Lower leg skin (tissue), 4 donors: ENCODE data around the gene KATNA1. TPM values are rescaled to one million over a fixed set of nuclear protein-coding genes. Genes with fewer than 3 reads are reported as not detected.

Source experiments
- DNase-seq, 2 donors: peaks; one replicate each; pipeline ENCODE4 v3.0.0-alpha.2; 2019; ENCODE audit warnings: low spot score in 2 of 2
- H3K4me3 ChIP-seq: fragments of 200-600 bp; sonication (generic); 2 replicates; pipeline ENCODE4 v1.5.1; 2017; ENCODE audit warnings: mild to moderate bottlenecking, low read depth; ENCODE audit not compliant: poor library complexity, severe bottlenecking
- CTCF ChIP-seq, 3 donors: fragments of 450-650 bp; IDR thresholded peaks; one replicate each; pipeline ENCODE4 v1.5.1; 2016; ENCODE audit warnings: antibody characterized with exemption in 3 of 3, mild to moderate bottlenecking in 3 of 3, moderate library complexity in 2 of 3
- POLR2A ChIP-seq, 2 donors: fragments of 450-650 bp; IDR thresholded peaks; one replicate each; pipeline ENCODE4 v1.6.1; 2016 to 2017; ENCODE audit warnings: antibody characterized with exemption in 2 of 2, mild to moderate bottlenecking in 1 of 2, moderate library complexity in 1 of 2
- WGBS, 2 donors: methylation state at CpG; one replicate each; pipeline ENCODE4 v1.1.5; 2018; 5-methylcytosine and 5-hydroxymethylcytosine counted together
- intact Hi-C: fragments of 100-400 bp; cut with DNase I; formaldehyde crosslinking; loops from one replicate; pipeline ENCODE4 v1.15.0; 2023; ENCODE audit warnings: low total_unique reads
- total RNA-seq, 4 donors: library from RNA; depleted of rRNA; stranded (reverse); fragments of >200 nt; gene quantifications; one replicate each; pipeline ENCODE4 v1.1.0, GENCODE V29; 2016

The KATNA1 gene
- total RNA-seq, 4 donors from 2014 or later, result 19.2 to 25.7 (median 23.3) TPM

DNA sequence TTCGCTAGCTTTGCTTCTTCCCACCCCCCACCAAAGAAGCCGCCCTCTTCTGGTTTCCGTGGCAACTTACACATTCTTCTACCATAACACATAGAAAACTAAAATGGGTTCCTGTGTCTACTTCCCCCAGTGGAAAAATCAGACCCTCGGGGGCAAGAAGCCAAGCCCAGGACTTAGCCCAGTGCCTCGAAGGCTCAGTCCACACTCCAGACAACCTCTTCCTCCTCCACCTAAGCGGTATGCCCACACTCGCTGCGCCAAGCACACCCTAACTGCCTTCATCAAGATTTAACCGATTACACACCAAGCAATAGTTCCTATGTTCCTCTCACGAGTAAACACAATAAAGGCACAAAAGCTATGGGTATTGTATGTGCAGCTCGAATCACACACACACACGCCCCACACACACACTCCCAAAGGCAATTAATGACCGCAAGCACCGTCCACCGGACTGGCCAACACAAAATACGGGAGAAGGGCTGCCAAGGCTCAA lies 103.2 kb downstream of the KATNA1 start:
- WGBS, 2 donors, result 0% methylated on average over 16 of the region's 16 CpGs
- DNase-seq, result peak in 1 of 2 donors; percentile 42
- peak overlapping the region; percentile 98 for H3K4me3 ChIP-seq
- intact Hi-C loops, result no loop called here
- TF ChIP-seq CTCF (IDR thresholded peaks at IDR 0.05) (no peak), POLR2A (IDR thresholded peaks at IDR 0.05) (no peak)

Other genes with a start within 250 kb of the KATNA1 start
- gene SUMO4, start 248.5 kb downstream of the KATNA1 start, total RNA-seq, result 1 to 10 TPM in 1 of 4 donors, under 1 TPM in 3; 0.25 to 1.8 (median 0.58) TPM
- gene ZC3H12D, start 163.7 kb downstream of the KATNA1 start, total RNA-seq, result 1 to 10 TPM in 2 of 4 donors, under 1 TPM in 2; 0.42 to 2.2 (median 0.92) TPM
- 10 to 100 TPM; 17.8 to 28.1 (median 24.0) TPM for gene PPIL4, start 102.7 kb downstream of the KATNA1 start, total RNA-seq
- 10 to 100 TPM; 37.3 to 49.0 (median 43.7) TPM for gene GINM1, start 82.3 kb downstream of the KATNA1 start, total RNA-seq
- 10 to 100 TPM; 17.6 to 27.9 (median 24.3) TPM for gene LATS1, start 69.4 kb upstream of the KATNA1 start, total RNA-seq
- gene NUP43, start 97.8 kb upstream of the KATNA1 start, total RNA-seq, result 10 to 100 TPM; 14.6 to 35.2 (median 17.2) TPM
- 10 to 100 TPM; 68.4 to 93.5 (median 78.3) TPM for gene PCMT1, start 101.0 kb upstream of the KATNA1 start, total RNA-seq
- gene LRP11, start 215.6 kb upstream of the KATNA1 start, total RNA-seq, result 10 to 100 TPM; 56.0 to 98.3 (median 78.4) TPM
- gene RAET1E, start 249.4 kb upstream of the KATNA1 start, total RNA-seq, result 10 to 100 TPM; 20.8 to 48.5 (median 36.2) TPM